ENCODE results near the gene PHF21B. TPM values are rescaled to one million over a fixed set of nuclear protein-coding genes. Genes with fewer than 3 reads are reported as not detected.
A peak's percentile ranks its signal among the peaks of the same experiment; 100 is the strongest.
"Not testable (repeated sequence)": the region's sequence is repeated elsewhere in the genome, so short reads cannot be mapped to it uniquely, and the experiment has no call there.

The PHF21B gene
- total RNA-seq: 0.30 and 1.2 TPM in 2 replicates

GRCh38 chr22:45009606-45010531 lies at the start of gene PHF21B:
Gene PHF21B (minus strand): TSS chr22:45010005. CDS start chr22:45009549, 456 bp downstream.
- intact Hi-C loops (cut with micrococcal nuclease): loop anchor here (5.0 kb wide), 1 partner anchor 72 kb away; no protein-coding TSS in a partner anchor
- Mint-ChIP-seq H3K4me3 (ENCODE audit: low read depth) (peak within 1 kb of the TSS; percentile 82), H3K4me1 (ENCODE audit: low read depth) (peaks cover 10% of the 10 kb centered on the region), H3K9me3 (no peaks in the 10 kb centered on the region), H3K27ac (peak within 1 kb of the TSS; percentile 44), H3K27me3 (ENCODE audit: low read depth) (peaks cover 49% of the 10 kb centered on the region), H3K36me3 (ENCODE audit: low read depth) (no peaks in the 10 kb centered on the region)
- no peak for DNase-seq (ENCODE audit: low spot score)

DNA sequence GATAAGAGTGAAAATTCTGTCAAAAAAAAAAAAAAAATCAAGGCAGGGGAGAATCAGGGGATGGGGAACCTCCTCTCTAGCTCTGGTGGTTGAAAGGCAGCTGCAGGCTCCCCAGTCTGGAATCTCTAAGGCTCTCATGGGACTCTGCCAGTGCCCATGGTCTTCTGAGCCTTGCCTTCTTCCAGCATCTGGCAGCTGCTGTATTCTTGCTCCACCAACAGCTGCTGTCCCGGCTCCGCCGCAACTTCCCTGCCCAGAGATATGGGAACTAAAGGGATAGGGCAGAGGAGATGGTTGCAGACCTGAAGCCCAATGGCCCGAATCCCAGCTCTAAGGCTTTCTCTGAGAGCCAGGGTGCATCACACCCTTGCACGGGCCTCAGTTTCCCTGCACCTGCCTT lies 49.5 kb upstream of the PHF21B start:
- intact Hi-C loops (cut with micrococcal nuclease): no loop called here
- DNase-seq (ENCODE audit: low spot score): no peak
- Mint-ChIP-seq H3K9me3 (no peaks in the 10 kb centered on the region), H3K4me3 (ENCODE audit: low read depth) (no peak overlapping the region), H3K36me3 (ENCODE audit: low read depth) (no peaks in the 10 kb centered on the region), H3K4me1 (ENCODE audit: low read depth) (peaks cover 15% of the 10 kb centered on the region), H3K27me3 (ENCODE audit: low read depth) (peaks cover 2% of the 10 kb centered on the region), H3K27ac (no peak overlapping the region)

DNA sequence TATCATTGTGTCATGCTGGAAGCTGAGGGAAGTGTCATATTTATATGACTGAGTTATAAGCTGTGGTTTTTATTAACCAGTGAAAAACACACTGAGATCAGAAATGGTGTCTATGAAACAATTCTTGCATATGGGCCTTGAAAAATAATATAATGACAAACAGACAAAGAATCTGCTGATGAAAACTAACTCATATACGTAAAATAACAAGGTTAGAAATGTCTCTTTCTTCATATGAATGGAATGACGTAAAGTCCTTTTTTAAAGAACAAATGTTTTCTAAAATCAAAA lies 48.8 kb upstream of the PHF21B start:
- H3K36me3 Mint-ChIP-seq (ENCODE audit: low read depth): no peaks in the 10 kb centered on the region
- DNase-seq (ENCODE audit: low spot score): no peak
- no peak overlapping the region for H3K27ac Mint-ChIP-seq
- H3K9me3 Mint-ChIP-seq: no peaks in the 10 kb centered on the region
- H3K27me3 Mint-ChIP-seq (ENCODE audit: low read depth): peaks cover 2% of the 10 kb centered on the region
- intact Hi-C loops (cut with micrococcal nuclease): no loop called here
- peaks cover 10% of the 10 kb centered on the region for H3K4me1 Mint-ChIP-seq (ENCODE audit: low read depth)
- no peak overlapping the region for H3K4me3 Mint-ChIP-seq (ENCODE audit: low read depth)

DNA sequence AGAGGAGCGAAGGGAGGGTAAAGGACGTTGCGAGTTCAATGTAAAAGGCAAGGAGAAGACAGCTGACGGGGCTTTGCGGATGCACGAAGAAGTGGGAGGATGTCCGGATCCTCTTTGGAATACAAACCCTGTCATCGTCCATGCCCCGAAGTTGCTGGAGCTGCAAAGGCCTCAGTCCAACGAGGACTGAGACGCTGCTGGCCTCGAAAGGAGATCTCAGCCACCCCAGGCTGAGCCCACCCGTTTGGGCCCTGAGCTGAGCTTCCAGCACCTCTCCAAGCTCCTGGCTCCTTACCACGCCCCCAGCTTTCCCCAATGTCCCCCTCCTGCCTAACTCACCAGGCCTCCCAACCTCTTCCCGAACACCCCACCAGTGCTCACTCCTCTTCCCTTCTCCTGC lies 46.1 kb upstream of the PHF21B start:
- no peaks in the 10 kb centered on the region for H3K36me3 Mint-ChIP-seq (ENCODE audit: low read depth)
- no peak overlapping the region for H3K27ac Mint-ChIP-seq
- intact Hi-C loops (cut with micrococcal nuclease): no loop called here
- no peak for DNase-seq (ENCODE audit: low spot score)
- H3K27me3 Mint-ChIP-seq (ENCODE audit: low read depth): peaks cover 6% of the 10 kb centered on the region
- peaks cover 7% of the 10 kb centered on the region for H3K4me1 Mint-ChIP-seq (ENCODE audit: low read depth)
- H3K4me3 Mint-ChIP-seq (ENCODE audit: low read depth): no peak overlapping the region
- no peaks in the 10 kb centered on the region for H3K9me3 Mint-ChIP-seq

DNA sequence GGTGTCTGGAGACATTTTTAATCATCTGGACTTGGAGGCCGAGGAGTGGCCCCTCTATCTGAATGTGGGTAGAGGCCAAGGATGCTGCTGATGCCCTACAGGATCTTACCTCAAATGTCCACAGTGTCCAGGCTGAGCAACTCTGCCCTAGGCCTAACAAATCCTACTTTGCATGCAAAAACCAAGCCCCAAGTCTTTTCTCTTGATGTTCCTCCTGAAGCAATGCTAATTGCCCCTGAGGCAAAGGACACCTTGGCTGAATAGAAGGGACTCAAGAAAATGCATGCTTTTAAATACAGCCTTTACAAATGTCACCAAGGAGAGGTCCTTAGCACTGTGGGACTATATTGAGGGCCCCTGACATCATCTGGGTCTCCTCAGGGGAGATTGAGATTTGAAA lies 43.8 kb upstream of the PHF21B start:
- intact Hi-C loops (cut with micrococcal nuclease): no loop called here
- no peaks in the 10 kb centered on the region for H3K36me3 Mint-ChIP-seq (ENCODE audit: low read depth)
- no peak overlapping the region for H3K27ac Mint-ChIP-seq
- H3K4me1 Mint-ChIP-seq (ENCODE audit: low read depth): peaks cover 5% of the 10 kb centered on the region
- no peaks in the 10 kb centered on the region for H3K9me3 Mint-ChIP-seq
- H3K27me3 Mint-ChIP-seq (ENCODE audit: low read depth): peaks cover 4% of the 10 kb centered on the region
- DNase-seq (ENCODE audit: low spot score): no peak
- H3K4me3 Mint-ChIP-seq (ENCODE audit: low read depth): no peak overlapping the region

GRCh38 chr22:45053094-45053493 lies 43.3 kb upstream of the PHF21B start:
- no peak for DNase-seq (ENCODE audit: low spot score)
- Mint-ChIP-seq H3K27ac (no peak overlapping the region), H3K9me3 (no peaks in the 10 kb centered on the region), H3K36me3 (ENCODE audit: low read depth) (no peaks in the 10 kb centered on the region), H3K27me3 (ENCODE audit: low read depth) (peaks cover 3% of the 10 kb centered on the region), H3K4me1 (ENCODE audit: low read depth) (peaks cover under 1% of the 10 kb centered on the region), H3K4me3 (ENCODE audit: low read depth) (no peak overlapping the region)
- intact Hi-C loops (cut with micrococcal nuclease): no loop called here

DNA sequence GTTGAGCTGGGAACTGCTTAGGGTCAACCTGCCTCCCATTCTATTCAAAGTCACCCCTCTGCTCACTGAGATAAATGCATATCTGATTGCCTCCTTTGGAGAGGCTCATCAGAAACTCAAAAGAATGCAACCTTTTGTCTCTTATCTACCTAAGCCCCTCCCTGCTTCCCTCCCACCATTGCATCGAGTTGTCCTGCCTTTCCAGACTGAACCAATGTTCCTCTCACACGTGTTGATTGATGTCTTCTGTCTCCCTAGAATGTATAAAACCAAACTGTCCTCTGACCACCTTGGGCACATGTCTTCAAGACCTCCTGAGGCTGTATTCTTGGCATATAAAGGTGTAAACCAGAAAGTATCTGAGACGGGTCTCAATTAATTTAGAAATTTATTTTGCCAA lies 42.9 kb upstream of the PHF21B start:
- H3K27me3 Mint-ChIP-seq (ENCODE audit: low read depth); DNase-seq (ENCODE audit: low spot score); intact Hi-C loops (cut with micrococcal nuclease); H3K4me3 Mint-ChIP-seq (ENCODE audit: low read depth); H3K9me3 Mint-ChIP-seq; H3K4me1 Mint-ChIP-seq (ENCODE audit: low read depth); H3K36me3 Mint-ChIP-seq (ENCODE audit: low read depth); H3K27ac Mint-ChIP-seq: not testable (repeated sequence)

DNA sequence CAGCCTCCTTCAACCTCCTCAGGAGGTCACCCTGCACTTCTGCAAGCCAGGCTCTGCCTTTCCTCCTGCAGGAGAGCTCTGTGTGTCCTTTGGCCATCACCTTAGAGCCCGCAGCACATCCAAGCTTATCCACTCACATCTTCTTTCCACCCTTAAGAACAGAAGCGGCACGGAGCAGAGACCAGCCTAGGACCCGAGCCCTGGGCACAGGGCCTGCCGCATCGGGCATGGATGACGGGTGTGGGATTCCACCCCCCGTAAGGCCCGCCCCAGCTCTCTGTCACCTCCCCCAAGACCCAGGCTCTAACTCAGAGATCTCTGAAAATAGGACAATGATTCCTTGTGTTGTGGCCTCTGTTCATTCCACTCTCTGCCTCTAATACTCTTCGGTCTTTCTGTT lies 42.1 kb upstream of the PHF21B start:
- peaks cover 3% of the 10 kb centered on the region for H3K27me3 Mint-ChIP-seq (ENCODE audit: low read depth)
- H3K9me3 Mint-ChIP-seq: peaks cover 7% of the 10 kb centered on the region
- no peak overlapping the region for H3K4me3 Mint-ChIP-seq (ENCODE audit: low read depth)

GRCh38 chr22:45051419-45051818 lies 41.6 kb upstream of the PHF21B start:
- DNase-seq (ENCODE audit: low spot score): no peak
- H3K4me1 Mint-ChIP-seq (ENCODE audit: low read depth): no peaks in the 10 kb centered on the region
- H3K9me3 Mint-ChIP-seq: peaks cover 11% of the 10 kb centered on the region
- peaks cover 3% of the 10 kb centered on the region for H3K27me3 Mint-ChIP-seq (ENCODE audit: low read depth)
- no peak overlapping the region for H3K27ac Mint-ChIP-seq
- H3K36me3 Mint-ChIP-seq (ENCODE audit: low read depth): no peaks in the 10 kb centered on the region
- intact Hi-C loops (cut with micrococcal nuclease): no loop called here
- no peak overlapping the region for H3K4me3 Mint-ChIP-seq (ENCODE audit: low read depth)

More for the DNA sequence above, 42.1 kb upstream of the PHF21B start:
- H3K4me1 Mint-ChIP-seq (ENCODE audit: low read depth): no peaks in the 10 kb centered on the region
- intact Hi-C loops (cut with micrococcal nuclease): no loop called here
- DNase-seq (ENCODE audit: low spot score): no peak
- no peaks in the 10 kb centered on the region for H3K36me3 Mint-ChIP-seq (ENCODE audit: low read depth)
- H3K27ac Mint-ChIP-seq: no peak overlapping the region

GRCh38 chr22:45047260-45047659 lies 37.5 kb upstream of the PHF21B start:
- H3K4me1 Mint-ChIP-seq (ENCODE audit: low read depth): no peaks in the 10 kb centered on the region
- peaks cover 11% of the 10 kb centered on the region for H3K9me3 Mint-ChIP-seq
- no peak overlapping the region for H3K4me3 Mint-ChIP-seq (ENCODE audit: low read depth)
- H3K36me3 Mint-ChIP-seq (ENCODE audit: low read depth): no peaks in the 10 kb centered on the region
- H3K27me3 Mint-ChIP-seq (ENCODE audit: low read depth): no peaks in the 10 kb centered on the region
- intact Hi-C loops (cut with micrococcal nuclease): no loop called here
- no peak overlapping the region for H3K27ac Mint-ChIP-seq
- DNase-seq (ENCODE audit: low spot score): no peak

DNA sequence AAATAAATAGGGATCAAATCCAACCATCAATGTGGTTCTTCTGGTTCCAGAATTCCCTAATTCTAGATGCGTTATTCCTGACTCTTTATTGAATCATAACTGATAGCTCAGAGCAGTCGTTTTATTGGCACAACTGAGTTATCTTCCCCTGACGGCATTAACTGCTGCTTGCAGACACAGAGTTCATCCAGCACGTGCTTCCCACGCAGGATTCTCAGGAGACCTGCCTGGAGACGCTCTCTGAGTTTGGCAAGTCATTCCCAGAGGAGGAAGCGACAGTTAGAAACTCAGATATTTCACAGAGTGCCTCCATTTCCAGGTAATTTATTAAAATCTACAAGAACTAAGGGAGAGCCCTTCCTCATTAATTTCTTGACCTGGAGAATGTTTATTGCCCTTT lies 35.4 kb upstream of the PHF21B start:
- H3K4me1 Mint-ChIP-seq (ENCODE audit: low read depth): no peaks in the 10 kb centered on the region
- DNase-seq (ENCODE audit: low spot score): no peak
- peaks cover 11% of the 10 kb centered on the region for H3K9me3 Mint-ChIP-seq
- H3K27ac Mint-ChIP-seq: no peak overlapping the region
- H3K36me3 Mint-ChIP-seq (ENCODE audit: low read depth): no peaks in the 10 kb centered on the region
- H3K27me3 Mint-ChIP-seq (ENCODE audit: low read depth): no peaks in the 10 kb centered on the region
- intact Hi-C loops (cut with micrococcal nuclease): no loop called here
- H3K4me3 Mint-ChIP-seq (ENCODE audit: low read depth): no peak overlapping the region

DNA sequence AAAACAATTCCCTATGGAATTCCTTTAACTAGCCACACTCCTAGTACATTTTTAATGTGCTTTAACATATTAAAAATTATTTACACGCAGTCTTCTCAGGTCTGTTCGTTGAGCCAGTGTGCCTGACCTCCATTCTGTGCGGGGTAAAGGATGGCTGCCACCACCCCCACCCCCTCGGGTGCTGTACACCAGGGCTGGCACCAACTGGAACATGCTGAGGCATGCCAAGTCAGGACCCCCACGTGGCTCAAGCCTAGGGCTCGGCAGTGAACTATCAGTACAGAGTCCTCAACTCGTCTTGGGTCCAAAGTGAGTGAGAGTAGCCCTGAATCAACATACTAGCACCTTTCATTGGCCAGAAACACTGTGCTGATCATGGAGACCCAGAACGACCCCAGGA lies 32.5 kb upstream of the PHF21B start:
- no peaks in the 10 kb centered on the region for H3K27me3 Mint-ChIP-seq (ENCODE audit: low read depth)
- no peak for DNase-seq (ENCODE audit: low spot score)
- intact Hi-C loops (cut with micrococcal nuclease): no loop called here
- H3K4me3 Mint-ChIP-seq (ENCODE audit: low read depth): no peak overlapping the region
- no peak overlapping the region for H3K27ac Mint-ChIP-seq
- H3K4me1 Mint-ChIP-seq (ENCODE audit: low read depth): no peaks in the 10 kb centered on the region
- H3K36me3 Mint-ChIP-seq (ENCODE audit: low read depth): no peaks in the 10 kb centered on the region
- peaks cover 17% of the 10 kb centered on the region for H3K9me3 Mint-ChIP-seq

DNA sequence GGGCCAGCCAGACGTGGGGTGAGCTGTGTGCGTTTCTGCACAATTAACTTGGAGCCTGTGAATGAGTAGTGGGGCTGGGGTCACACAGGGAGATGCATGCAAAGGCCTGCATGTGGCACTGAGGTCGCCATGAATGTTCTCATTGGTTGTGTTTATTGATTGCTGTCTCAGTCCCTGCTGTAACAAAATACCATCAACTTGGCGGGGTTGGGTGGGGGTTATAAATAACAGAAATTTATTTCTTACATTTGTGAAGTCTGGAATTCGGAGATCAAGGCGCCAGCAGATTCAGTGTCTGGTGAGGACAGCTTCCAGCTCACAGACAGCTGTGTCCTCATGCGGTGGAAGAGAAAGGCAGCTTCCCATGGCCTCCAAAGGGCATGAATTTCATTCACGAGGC lies 29.3 kb upstream of the PHF21B start:
- Mint-ChIP-seq H3K27ac (no peak overlapping the region), H3K9me3 (peaks cover 14% of the 10 kb centered on the region), H3K4me1 (ENCODE audit: low read depth) (no peaks in the 10 kb centered on the region), H3K4me3 (ENCODE audit: low read depth) (no peak overlapping the region), H3K36me3 (ENCODE audit: low read depth) (no peaks in the 10 kb centered on the region), H3K27me3 (ENCODE audit: low read depth) (no peaks in the 10 kb centered on the region)
- no peak for DNase-seq (ENCODE audit: low spot score)
- intact Hi-C loops (cut with micrococcal nuclease): no loop called here

All from activated T-helper 2 cell treated with anti-CD3 and anti-CD28 coated beads, Interferon-gamma antibody, Interleukin-2, Interleukin-4, amounts not matched to agents 10 μg/mL and 5 μg/mL and 100 μg/mL, durations not matched to agents 14 hours and 24 hours and 36 hours (primary cell).